A549 (cell line): ENCODE measurements around the gene TMEM253. TPM values are rescaled to one million over a fixed set of nuclear protein-coding genes. Genes with fewer than 3 reads are reported as not detected.

Experiments
- ATAC-seq, 2 experiments: fragments of 200-7000 bp in 1 of 2; fragments of >200 bp in 1 of 2; cut with Nextera tagmentation in 1 of 2; cut with Tn5 transposase in 1 of 2; 3 replicates each; pipeline versions ENCODE4 v1.8.0 to v1.9.1; 2018 to 2020; ENCODE audit warnings: mild to moderate bottlenecking in 1 of 2, moderate library complexity in 1 of 2
- CTCF ChIA-PET: fragments of 300-600 bp; sonication (Branson Sonifier 250); formaldehyde crosslinking; extraction: SDS; loops from one replicate; lab custom pipeline; 2021; ENCODE audit warnings: antibody characterized with exemption, inconsistent platforms; lab: Yijun Ruan, JAX
- POLR2A ChIA-PET: fragments of 350-600 bp; formaldehyde crosslinking; extraction: SDS; loops from one replicate; lab custom pipeline; 2021; ENCODE audit warnings: antibody characterized with exemption, inconsistent platforms; lab: Yijun Ruan, JAX
- DNase-seq, 2 experiments: peaks; one replicate each; pipeline versions ENCODE4 v3.0.0 to v3.0.0-alpha.2; 2011 to 2016; ENCODE audit warnings: low read depth in 1 of 2, low spot score in 1 of 2
- FAIRE-seq: peaks from 2 replicates; lab custom pipeline; 2011; peaks lifted over from hg19 to GRCh38; lab: Jason Lieb, UNC
- H3K27ac ChIP-seq, 2 experiments: fragments of >200 bp; sonication (Bioruptor Twin); formaldehyde crosslinking; 3 replicates each; pipeline ENCODE4 v1.5.1; 2016 to 2017
- H3K4me1 ChIP-seq: fragments of >200 bp; sonication (Bioruptor Twin); formaldehyde crosslinking; 3 replicates; pipeline ENCODE4 v1.6.1; 2016
- H3K4me2 ChIP-seq: fragments of >200 bp; sonication (Bioruptor Twin); formaldehyde crosslinking; 3 replicates; pipeline ENCODE4 v1.6.1; 2016
- H3K4me3 ChIP-seq: fragments of >200 bp; sonication (Bioruptor Twin); formaldehyde crosslinking; 3 replicates; pipeline ENCODE4 v1.5.1; 2016
- H3K9me3 ChIP-seq: fragments of >200 bp; sonication (Bioruptor Twin); formaldehyde crosslinking; 3 replicates; pipeline ENCODE4 v1.6.1; 2016
- CBX2 ChIP-seq: fragments of 200-600 bp; sonication (generic); IDR thresholded peaks from 2 replicates; pipeline ENCODE4 v1.6.1; 2016; ENCODE audit warnings: low read depth, mild to moderate bottlenecking, borderline replicate concordance
- CHD4 ChIP-seq: fragments of 200-600 bp; sonication (generic); IDR thresholded peaks from 2 replicates; pipeline ENCODE4 v1.6.1; 2016; ENCODE audit warnings: antibody characterized with exemption, mild to moderate bottlenecking, borderline replicate concordance
- EP300 ChIP-seq, 2 experiments: fragments of >200 bp; sonication (Bioruptor Twin); formaldehyde crosslinking; IDR thresholded peaks; 2 replicates in 1 of 2; 3 replicates in 1 of 2; pipeline ENCODE4 v1.6.1; 2016 to 2017
- ESRRA ChIP-seq: fragments of 150-350 bp; IDR thresholded peaks from 2 replicates; pipeline ENCODE4 v1.6.1; 2014; ENCODE audit warnings: mild to moderate bottlenecking, low read length, borderline replicate concordance
- FOSL2 ChIP-seq, 2 experiments: fragments of 450-650 bp in 1 of 2; fragments of >200 bp in 1 of 2; sonication (Bioruptor Twin) in 1 of 2; formaldehyde crosslinking; IDR thresholded peaks; 2 replicates each; pipeline versions ENCODE4 v1.5.0 to v1.6.1; 2016 to 2020; ENCODE audit warnings: mild to moderate bottlenecking in 1 of 2, moderate library complexity in 1 of 2
- FOXS1 ChIP-seq: fragments of 250-450 bp; sonication (Bioruptor Pico); IDR thresholded peaks from 2 replicates; pipeline ENCODE4 v1.5.0; 2020; ENCODE audit warnings: mild to moderate bottlenecking, moderate library complexity
- HOXB13 ChIP-seq: fragments of 250-450 bp; sonication (Bioruptor Pico); IDR thresholded peaks from 2 replicates; pipeline ENCODE4 v1.5.0; 2020; ENCODE audit warnings: low read depth, mild to moderate bottlenecking, moderate library complexity
- HOXB5 ChIP-seq: fragments of 250-450 bp; sonication (Bioruptor Pico); IDR thresholded peaks from 2 replicates; pipeline ENCODE4 v1.5.0; 2020; ENCODE audit warnings: mild to moderate bottlenecking, moderate library complexity
- JUNB ChIP-seq: fragments of >200 bp; sonication (Bioruptor Twin); formaldehyde crosslinking; IDR thresholded peaks from 2 replicates; pipeline ENCODE4 v1.6.1; 2016
- NPAS2 ChIP-seq: fragments of 250-450 bp; sonication (Bioruptor Pico); IDR thresholded peaks from 2 replicates; pipeline ENCODE4 v1.8.0; 2022; ENCODE audit warnings: mild to moderate bottlenecking, moderate library complexity, borderline replicate concordance
- POLR2A ChIP-seq: IDR thresholded peaks from 2 replicates; pipeline ENCODE4 v1.6.1; 2012; ENCODE audit warnings: mild to moderate bottlenecking, low read length
- POLR2AphosphoS2 ChIP-seq: conservative IDR thresholded peaks from 2 replicates; pipeline ENCODE4 v1.6.1; 2012; ENCODE audit warnings: low read length, improper control_type of control experiment, inconsistent platforms
- RFX5 ChIP-seq: fragments of 450-650 bp; IDR thresholded peaks from 2 replicates; pipeline ENCODE4 v1.7.1; 2014; ENCODE audit warnings: antibody characterized with exemption, mild to moderate bottlenecking, moderate library complexity
- ZFP36 ChIP-seq: fragments of 450-650 bp; IDR thresholded peaks from 2 replicates; pipeline ENCODE4 v1.6.1; 2014; ENCODE audit warnings: borderline replicate concordance; ENCODE audit not compliant: partially characterized antibody
- ZNF302 ChIP-seq: fragments of 250-450 bp; sonication (Bioruptor Pico); IDR thresholded peaks from 2 replicates; pipeline ENCODE4 v1.9.0; 2021; ENCODE audit warnings: inconsistent platforms, mild to moderate bottlenecking, moderate library complexity
- WGBS: methylation state at CpG from one replicate; pipeline ENCODE4 v1.1.6; 2017; ENCODE audit errors: missing lambda C conversion rate; 5-methylcytosine and 5-hydroxymethylcytosine counted together
- polyA plus RNA-seq, 4 experiments: library from polyadenylated mRNA; depleted of rRNA in 3 of 4; stranded (reverse); fragments of >200 nt; fragmentation: RNase III in 1 of 4; extraction: RNeasy Plus Mini Kit Qiagen cat#74134 plus additional on column Dnase treatment in 1 of 4; gene quantifications; 2 replicates in 3 of 4; 3 replicates in 1 of 4; pipeline ENCODE4 v1.2.3, GENCODE V29; 2011 to 2017
- TF ChIP-seq, protein P1 (sequence below): fragments of 450-650 bp; IDR thresholded peaks from 2 replicates; pipeline ENCODE4 v1.6.1; 2014; ENCODE audit warnings: antibody characterized with exemption
- TF ChIP-seq, protein P2 (sequence below): IDR thresholded peaks from 2 replicates; pipeline ENCODE4 v1.6.1; 2012
- TF ChIP-seq, protein P3 (sequence below): IDR thresholded peaks from 2 replicates; pipeline ENCODE4 v1.6.1; 2012; ENCODE audit warnings: low read depth, borderline replicate concordance
- TF ChIP-seq, protein P4 (sequence below): fragments of 150-350 bp; IDR thresholded peaks from 2 replicates; pipeline ENCODE4 v1.6.1; 2014; ENCODE audit warnings: low read depth, mild to moderate bottlenecking, low read length
- TF ChIP-seq, protein P5 (sequence below): fragments of 200-600 bp; sonication (generic); IDR thresholded peaks from 2 replicates; pipeline ENCODE4 v1.6.1; 2016; ENCODE audit warnings: antibody characterized with exemption, mild to moderate bottlenecking, moderate library complexity

Gene TMEM253
- polyA plus RNA-seq, 2 of the 4 experiments (the other 2 are of a cell fraction), result 0.54 to 0.81 TPM

DNA sequence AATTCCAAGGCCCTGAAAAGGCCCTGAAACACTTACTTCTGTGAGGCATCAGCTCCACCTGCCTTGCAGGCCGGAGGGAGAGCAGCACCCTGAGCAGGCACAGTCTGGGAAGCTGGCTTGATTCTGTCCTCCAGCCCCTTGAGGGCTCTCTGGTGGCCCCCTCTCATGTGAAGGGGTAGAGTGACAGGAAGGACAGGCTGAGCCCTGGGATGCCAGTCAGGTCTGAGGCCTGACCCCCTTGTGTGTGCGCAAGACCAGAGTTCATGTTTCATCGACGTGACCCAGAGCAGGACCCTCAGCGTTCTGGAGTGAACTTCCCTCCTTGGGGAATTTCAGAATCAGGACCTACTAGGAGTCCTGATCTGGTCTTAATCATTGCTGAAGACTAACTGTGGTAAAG lies 42.0 kb upstream of the TMEM253 start:
- Histone ChIP-seq H3K4me1 (peaks cover 37% of the 10 kb centered on the region), H3K9me3 (no peaks in the 10 kb centered on the region), H3K27ac (no peak overlapping the region), H3K4me2 (no peak overlapping the region), H3K4me3 (no peak overlapping the region)
- no peak for DNase-seq
- ChIA-PET CTCF (interaction anchor here (0.8 to 4.8 kb wide), 5 partner anchors 9 to 44 kb away, joined by 3 to 26 read pairs (median 5); no protein-coding TSS in a partner anchor), POLR2A (interaction anchor here (1.0 kb wide), 1 partner anchor 12 kb away, joined by 3 read pairs; no protein-coding TSS in a partner anchor)
- WGBS, result 84% methylated on average over 5 of the region's 5 CpGs
- no peak for ATAC-seq
- no peak for TF ChIP-seq FOSL2 (IDR thresholded peaks at IDR 0.05)
- TF ChIP-seq FOSL2 (CRISPR knock-in tag; IDR thresholded peaks at IDR 0.05), result no peak
- no peak for TF ChIP-seq HOXB5 (CRISPR knock-in tag)
- TF ChIP-seq ESRRA, result no peak
- TF ChIP-seq JUNB, result no peak
- no peak for TF ChIP-seq CHD4
- no peak for FAIRE-seq

DNA sequence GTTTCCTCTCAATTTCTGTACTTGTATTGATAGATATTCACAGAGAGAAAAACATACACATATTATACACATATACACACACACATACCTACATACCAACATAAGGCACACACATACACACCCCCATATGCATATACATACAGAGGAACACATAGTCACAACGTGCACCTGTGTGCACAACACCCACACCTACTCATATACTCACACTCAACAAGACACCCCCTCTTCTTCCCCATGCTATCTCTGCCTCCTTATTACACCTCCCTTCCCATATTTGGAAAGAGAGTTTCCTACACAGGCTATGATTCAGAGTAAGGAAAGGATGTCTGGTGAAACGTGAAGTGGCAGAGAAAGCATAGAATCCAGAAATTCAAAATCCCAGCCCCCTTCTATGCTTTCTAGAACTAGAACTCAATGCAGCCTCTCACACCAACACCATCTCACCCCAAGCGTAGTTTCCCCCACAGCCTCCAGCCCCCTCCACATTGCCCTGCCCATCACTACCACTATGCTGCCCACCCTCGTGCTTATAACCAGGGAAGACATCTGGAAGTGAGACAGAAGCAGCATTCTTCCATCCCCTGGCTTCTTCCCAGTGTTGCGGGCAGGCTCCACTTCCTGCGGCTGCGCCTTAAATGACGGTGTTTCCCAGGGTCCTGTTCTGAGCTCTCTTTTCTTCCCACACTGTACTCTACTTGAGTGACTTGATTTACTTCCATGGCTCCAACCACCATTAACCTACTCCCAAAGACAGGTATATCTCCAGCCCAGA lies 40.8 kb upstream of the TMEM253 start:
- TF ChIP-seq ZFP36 (no peak), JUNB (no peak), FOXS1 (CRISPR knock-in tag) (no peak), ZNF302 (CRISPR knock-in tag) (no peak), HOXB13 (no peak), POLR2A (no peak), POLR2AphosphoS2 (no peak), CHD4 (no peak), NPAS2 (no peak), CBX2 (no peak), RFX5 (no peak), EP300 (IDR thresholded peaks at IDR 0.05) (no peak)
- TF ChIP-seq, protein P1, sequence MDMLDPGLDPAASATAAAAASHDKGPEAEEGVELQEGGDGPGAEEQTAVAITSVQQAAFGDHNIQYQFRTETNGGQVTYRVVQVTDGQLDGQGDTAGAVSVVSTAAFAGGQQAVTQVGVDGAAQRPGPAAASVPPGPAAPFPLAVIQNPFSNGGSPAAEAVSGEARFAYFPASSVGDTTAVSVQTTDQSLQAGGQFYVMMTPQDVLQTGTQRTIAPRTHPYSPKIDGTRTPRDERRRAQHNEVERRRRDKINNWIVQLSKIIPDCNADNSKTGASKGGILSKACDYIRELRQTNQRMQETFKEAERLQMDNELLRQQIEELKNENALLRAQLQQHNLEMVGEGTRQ, result no peak
- TF ChIP-seq, protein P2, sequence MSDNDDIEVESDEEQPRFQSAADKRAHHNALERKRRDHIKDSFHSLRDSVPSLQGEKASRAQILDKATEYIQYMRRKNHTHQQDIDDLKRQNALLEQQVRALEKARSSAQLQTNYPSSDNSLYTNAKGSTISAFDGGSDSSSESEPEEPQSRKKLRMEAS, result no peak
- TF ChIP-seq, protein P3, sequence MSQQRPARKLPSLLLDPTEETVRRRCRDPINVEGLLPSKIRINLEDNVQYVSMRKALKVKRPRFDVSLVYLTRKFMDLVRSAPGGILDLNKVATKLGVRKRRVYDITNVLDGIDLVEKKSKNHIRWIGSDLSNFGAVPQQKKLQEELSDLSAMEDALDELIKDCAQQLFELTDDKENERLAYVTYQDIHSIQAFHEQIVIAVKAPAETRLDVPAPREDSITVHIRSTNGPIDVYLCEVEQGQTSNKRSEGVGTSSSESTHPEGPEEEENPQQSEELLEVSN, result no peak
- TF ChIP-seq, protein P4, sequence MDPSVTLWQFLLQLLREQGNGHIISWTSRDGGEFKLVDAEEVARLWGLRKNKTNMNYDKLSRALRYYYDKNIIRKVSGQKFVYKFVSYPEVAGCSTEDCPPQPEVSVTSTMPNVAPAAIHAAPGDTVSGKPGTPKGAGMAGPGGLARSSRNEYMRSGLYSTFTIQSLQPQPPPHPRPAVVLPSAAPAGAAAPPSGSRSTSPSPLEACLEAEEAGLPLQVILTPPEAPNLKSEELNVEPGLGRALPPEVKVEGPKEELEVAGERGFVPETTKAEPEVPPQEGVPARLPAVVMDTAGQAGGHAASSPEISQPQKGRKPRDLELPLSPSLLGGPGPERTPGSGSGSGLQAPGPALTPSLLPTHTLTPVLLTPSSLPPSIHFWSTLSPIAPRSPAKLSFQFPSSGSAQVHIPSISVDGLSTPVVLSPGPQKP, result no peak
- TF ChIP-seq, protein P5, sequence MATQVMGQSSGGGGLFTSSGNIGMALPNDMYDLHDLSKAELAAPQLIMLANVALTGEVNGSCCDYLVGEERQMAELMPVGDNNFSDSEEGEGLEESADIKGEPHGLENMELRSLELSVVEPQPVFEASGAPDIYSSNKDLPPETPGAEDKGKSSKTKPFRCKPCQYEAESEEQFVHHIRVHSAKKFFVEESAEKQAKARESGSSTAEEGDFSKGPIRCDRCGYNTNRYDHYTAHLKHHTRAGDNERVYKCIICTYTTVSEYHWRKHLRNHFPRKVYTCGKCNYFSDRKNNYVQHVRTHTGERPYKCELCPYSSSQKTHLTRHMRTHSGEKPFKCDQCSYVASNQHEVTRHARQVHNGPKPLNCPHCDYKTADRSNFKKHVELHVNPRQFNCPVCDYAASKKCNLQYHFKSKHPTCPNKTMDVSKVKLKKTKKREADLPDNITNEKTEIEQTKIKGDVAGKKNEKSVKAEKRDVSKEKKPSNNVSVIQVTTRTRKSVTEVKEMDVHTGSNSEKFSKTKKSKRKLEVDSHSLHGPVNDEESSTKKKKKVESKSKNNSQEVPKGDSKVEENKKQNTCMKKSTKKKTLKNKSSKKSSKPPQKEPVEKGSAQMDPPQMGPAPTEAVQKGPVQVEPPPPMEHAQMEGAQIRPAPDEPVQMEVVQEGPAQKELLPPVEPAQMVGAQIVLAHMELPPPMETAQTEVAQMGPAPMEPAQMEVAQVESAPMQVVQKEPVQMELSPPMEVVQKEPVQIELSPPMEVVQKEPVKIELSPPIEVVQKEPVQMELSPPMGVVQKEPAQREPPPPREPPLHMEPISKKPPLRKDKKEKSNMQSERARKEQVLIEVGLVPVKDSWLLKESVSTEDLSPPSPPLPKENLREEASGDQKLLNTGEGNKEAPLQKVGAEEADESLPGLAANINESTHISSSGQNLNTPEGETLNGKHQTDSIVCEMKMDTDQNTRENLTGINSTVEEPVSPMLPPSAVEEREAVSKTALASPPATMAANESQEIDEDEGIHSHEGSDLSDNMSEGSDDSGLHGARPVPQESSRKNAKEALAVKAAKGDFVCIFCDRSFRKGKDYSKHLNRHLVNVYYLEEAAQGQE, result no peak
- WGBS, result 63% methylated on average over 8 of the region's 8 CpGs
- Histone ChIP-seq H3K9me3 (no peaks in the 10 kb centered on the region), H3K27ac (no peak overlapping the region), H3K4me2 (no peak overlapping the region), H3K4me1 (peaks cover 33% of the 10 kb centered on the region), H3K4me3 (no peak overlapping the region)
- ChIA-PET CTCF (interaction anchor here (0.8 to 9.5 kb wide), 5 partner anchors 20 to 46 kb away, joined by 3 to 251 read pairs (median 6); partner anchors contain the start of gene TMEM253), POLR2A (interaction anchor here (1.0 kb wide), 1 partner anchor 11 kb away, joined by 3 read pairs; no protein-coding TSS in a partner anchor)
- FAIRE-seq (no peak), DNase-seq (no peak), ATAC-seq (no peak)
